Keratinocyte (primary cell): ENCODE measurements around the gene G6PD. TPM values are rescaled to one million over a fixed set of nuclear protein-coding genes. Genes with fewer than 3 reads are reported as not detected.

Experiments
- DNase-seq: peaks from one replicate; pipeline ENCODE4 v3.0.0-alpha.2; 2011; ENCODE audit warnings: low read depth, missing footprints, low spot score
- FAIRE-seq: peaks from 2 replicates; lab custom pipeline; 2011; peaks lifted over from hg19 to GRCh38; lab: Jason Lieb, UNC
- H2AFZ ChIP-seq: 2 replicates; pipeline ENCODE4 v1.6.0; 2012; ENCODE audit warnings: low read length, control low read depth, inconsistent platforms; ENCODE audit not compliant: control insufficient read depth
- H3K27ac ChIP-seq: 2 replicates; pipeline ENCODE4 v1.5.1; 2011; ENCODE audit warnings: low read length; ENCODE audit not compliant: control insufficient read depth, insufficient read depth
- H3K27me3 ChIP-seq: 3 replicates; pipeline ENCODE4 v1.6.0; 2011; ENCODE audit warnings: low read length; ENCODE audit not compliant: control insufficient read depth, insufficient read depth; ENCODE audit errors: extremely low read depth
- H3K36me3 ChIP-seq, 2 experiments: 2 replicates in 1 of 2; 3 replicates in 1 of 2; pipeline ENCODE4 v1.5.1; 2011; ENCODE audit warnings: low read length in 2 of 2, mild to moderate bottlenecking in 1 of 2; ENCODE audit not compliant: control insufficient read depth in 2 of 2, insufficient read depth in 2 of 2; ENCODE audit errors: extremely low read depth in 1 of 2
- H3K4me1 ChIP-seq: 3 replicates; pipeline ENCODE4 v1.5.1; 2011; ENCODE audit warnings: low read length; ENCODE audit not compliant: control insufficient read depth, insufficient read depth; ENCODE audit errors: extremely low read depth
- H3K4me2 ChIP-seq: 3 replicates; pipeline ENCODE4 v1.6.0; 2011; ENCODE audit warnings: low read depth, low read length; ENCODE audit not compliant: control insufficient read depth, insufficient read depth; ENCODE audit errors: extremely low read depth
- H3K4me3 ChIP-seq, 3 experiments: fragments of 200-600 bp in 1 of 3; sonication (generic) in 1 of 3; 2 replicates in 2 of 3; 3 replicates in 1 of 3; pipeline ENCODE4 v1.5.1; 2011 to 2016; ENCODE audit warnings: low read length in 3 of 3, mild to moderate bottlenecking in 3 of 3, control low read depth in 2 of 3, inconsistent platforms in 1 of 3, low read depth in 1 of 3, mixed read lengths in 1 of 3, mixed run types in 1 of 3, moderate library complexity in 1 of 3; ENCODE audit not compliant: control insufficient read depth in 2 of 3, insufficient read depth in 2 of 3; ENCODE audit errors: extremely low read depth in 1 of 3
- H3K79me2 ChIP-seq: 2 replicates; pipeline ENCODE4 v1.6.0; 2012; ENCODE audit warnings: low read length; ENCODE audit not compliant: control insufficient read depth, insufficient read depth
- H3K9ac ChIP-seq: 3 replicates; pipeline ENCODE4 v1.6.0; 2011; ENCODE audit warnings: low read length; ENCODE audit not compliant: control insufficient read depth, insufficient read depth; ENCODE audit errors: extremely low read depth
- H3K9me1 ChIP-seq: 3 replicates; pipeline ENCODE4 v1.6.0; 2011; ENCODE audit warnings: low read length; ENCODE audit not compliant: control insufficient read depth, insufficient read depth; ENCODE audit errors: extremely low read depth
- H3K9me3 ChIP-seq: 2 replicates; pipeline ENCODE4 v1.5.1; 2012; ENCODE audit warnings: low read depth, low read length; ENCODE audit not compliant: control insufficient read depth
- H4K20me1 ChIP-seq: 3 replicates; pipeline ENCODE4 v1.6.0; 2011; ENCODE audit warnings: low read length; ENCODE audit not compliant: control insufficient read depth, insufficient read depth; ENCODE audit errors: extremely low read depth
- CTCF ChIP-seq, 3 experiments: IDR thresholded peaks in 1 of 3; conservative IDR thresholded peaks in 1 of 3; optimal IDR thresholded peaks in 1 of 3; 2 replicates in 2 of 3; 3 replicates in 1 of 3; pipeline versions ENCODE3 to v1.5.1; 2011; ENCODE audit warnings: low read length in 3 of 3, mild to moderate bottlenecking in 3 of 3, moderate library complexity in 2 of 3, control low read depth in 1 of 3, inconsistent platforms in 1 of 3; ENCODE audit not compliant: insufficient read depth in 2 of 3; ENCODE audit errors: extremely low read depth in 1 of 3
- EZH2 ChIP-seq: IDR thresholded peaks from one replicate; pipeline ENCODE4 v1.6.1; 2012; ENCODE audit warnings: inconsistent platforms, mild to moderate bottlenecking, low read length, moderate library complexity
- dilution Hi-C: fragments of 300-500 bp; cut with MboI; formaldehyde crosslinking; loops from one replicate; pipeline ENCODE4 v1.7.0; 2020; ENCODE audit warnings: low sequenced_read_pairs; ENCODE audit not compliant: extremely low pct_ligation_motif_present
- polyA plus RNA-seq, 5 experiments: library from polyadenylated mRNA; depleted of rRNA in 3 of 5; stranded (reverse) in 3 of 5; stranded (forward) in 1 of 5; unstranded in 1 of 5; fragments of >200 nt; gene quantifications; 1 replicate in 1 of 5; 2 replicates in 3 of 5; 3 replicates in 1 of 5; pipeline versions ENCODE4 v1.2.1 to v1.2.3, GENCODE V29; 2011 to 2012; ENCODE audit warnings: missing spikeins in 2 of 5, low read depth in 1 of 5, low replicate concordance in 1 of 5

G6PD gene
- polyA plus RNA-seq, 1 donor (not counting 4 experiments of a cell fraction or from before 2014, with no cell fraction given) = 41.6 TPM

GRCh38 chrX:154525606-154526490 is 20.8 kb downstream of the G6PD start:
- Histone ChIP-seq H4K20me1 (no peaks in the 10 kb centered on the region), H3K27ac (no peak overlapping the region), H2AFZ (no peak overlapping the region), H3K79me2 (no peaks in the 10 kb centered on the region), H3K9ac (no peak overlapping the region), H3K4me3 (no peak overlapping the region), H3K4me1 (peaks cover 20% of the 10 kb centered on the region), H3K36me3 (no peaks in the 10 kb centered on the region), H3K9me3 (no peaks in the 10 kb centered on the region), H3K9me1 (no peaks in the 10 kb centered on the region), H3K4me2 (no peak overlapping the region), H3K27me3 (no peaks in the 10 kb centered on the region)
- TF ChIP-seq CTCF (optimal IDR thresholded peaks at IDR 0.05 in 1 of 3, IDR thresholded peaks at IDR 0.05 in 1 of 3, conservative IDR thresholded peaks at IDR 0.05 in 1 of 3; ENCODE audit: extremely low read depth in 1 of 3, insufficient read depth in 2 of 3, low read length in 3 of 3) (no peak), EZH2 (no peak)
- dilution Hi-C loops = no loop called here
- no peak for DNase-seq
- no peak for FAIRE-seq

- Histone ChIP-seq H2AFZ (no peak overlapping the region), H3K27me3 (no peaks in the 10 kb centered on the region), H3K36me3 (no peaks in the 10 kb centered on the region), H4K20me1 (no peaks in the 10 kb centered on the region), H3K9me1 (no peaks in the 10 kb centered on the region), H3K4me3 (no peak overlapping the region), H3K4me1 (peaks cover 2% of the 10 kb centered on the region), H3K9me3 (no peaks in the 10 kb centered on the region), H3K9ac (no peak overlapping the region), H3K27ac (no peak overlapping the region), H3K79me2 (peaks cover 3% of the 10 kb centered on the region), H3K4me2 (no peak overlapping the region)
- FAIRE-seq (no peak), DNase-seq (no peak)
- dilution Hi-C loops = no loop called here
- TF ChIP-seq CTCF (optimal IDR thresholded peaks at IDR 0.05 in 1 of 3, IDR thresholded peaks at IDR 0.05 in 1 of 3, conservative IDR thresholded peaks at IDR 0.05 in 1 of 3; ENCODE audit: extremely low read depth in 1 of 3, insufficient read depth in 2 of 3, low read length in 3 of 3) (no peak), EZH2 (no peak)
Measured at GRCh38 chrX:154519389-154519788, 27.3 kb downstream of the G6PD start.
